ENCODE measurements around the gene BRAF. TPM values are rescaled to one million over a fixed set of nuclear protein-coding genes. Genes with fewer than 3 reads are reported as not detected.

The BRAF gene
- total RNA-seq, 4 donors from 2014 or later, result 43.5 to 56.5 (median 49.5) TPM

GRCh38 chr7:140691376-140692045, 233.2 kb downstream of the BRAF start:
- no peaks in the 10 kb centered on the region for H3K9me3 ChIP-seq
- peaks cover 0 to 6% (median 2%) of the 10 kb centered on the region in 4 donors for H3K4me1 ChIP-seq
- H3K4me3 ChIP-seq, result no peak overlapping the region
- no peak overlapping the region for H3K27ac ChIP-seq
- peaks cover 0 to 70% (median 0%) of the 10 kb centered on the region in 3 donors for H3K36me3 ChIP-seq
- no peaks in the 10 kb centered on the region for H3K27me3 ChIP-seq
- DNase-seq (ENCODE audit: low spot score in 2 of 2), result no peak
- TF ChIP-seq POLR2A (IDR thresholded peaks at IDR 0.05) (no peak), EP300 (IDR thresholded peaks at IDR 0.05) (no peak), CTCF (IDR thresholded peaks at IDR 0.05) (no peak)
- WGBS, 2 donors, result 87 to 91% methylated on average over 12 of the region's 12 CpGs

- DNase-seq (ENCODE audit: low spot score in 2 of 2), result no peak
- 89 to 92% methylated on average over 12 to 16 of the region's 16 CpGs for WGBS, 2 donors
- no peak for TF ChIP-seq POLR2A (IDR thresholded peaks at IDR 0.05)
- Histone ChIP-seq H3K9me3 (no peaks in the 10 kb centered on the region), H3K27ac (no peak overlapping the region), H3K4me1 (no peaks in the 10 kb centered on the region), H3K36me3 (peaks cover 0 to 89% (median 0%) of the 10 kb centered on the region in 3 donors), H3K27me3 (no peaks in the 10 kb centered on the region), H3K4me3 (no peak overlapping the region)
These were observed 235.3 kb downstream of the BRAF start for GRCh38 chr7:140689199-140690152.

GRCh38 chr7:140688341-140688740, 236.4 kb downstream of the BRAF start:
- Histone ChIP-seq H3K27me3 (no peaks in the 10 kb centered on the region), H3K4me1 (no peaks in the 10 kb centered on the region), H3K27ac (no peak overlapping the region), H3K9me3 (no peaks in the 10 kb centered on the region), H3K4me3 (no peak overlapping the region), H3K36me3 (peaks cover 0 to 95% (median 0%) of the 10 kb centered on the region in 3 donors)
- WGBS, 2 donors, result 89 to 93% methylated on average over 6 of the region's 6 CpGs
- DNase-seq (ENCODE audit: low spot score in 2 of 2), result no peak
- TF ChIP-seq EP300 (IDR thresholded peaks at IDR 0.05) (no peak), CTCF (IDR thresholded peaks at IDR 0.05) (no peak), POLR2A (IDR thresholded peaks at IDR 0.05) (no peak)

GRCh38 chr7:140686921-140687320, 237.8 kb downstream of the BRAF start:
- no peak for TF ChIP-seq CTCF (IDR thresholded peaks at IDR 0.05)
- TF ChIP-seq EP300 (IDR thresholded peaks at IDR 0.05), result no peak
- TF ChIP-seq POLR2A (IDR thresholded peaks at IDR 0.05), result no peak
- DNase-seq (ENCODE audit: low spot score in 2 of 2), result no peak
- H3K4me1 ChIP-seq, result no peaks in the 10 kb centered on the region
- WGBS, 2 donors, result 95 to 97% methylated on average over 11 of the region's 11 CpGs
- no peak overlapping the region for H3K4me3 ChIP-seq
- H3K27me3 ChIP-seq, result no peaks in the 10 kb centered on the region
- peaks cover 0 to 91% (median 0%) of the 10 kb centered on the region in 3 donors for H3K36me3 ChIP-seq
- no peak overlapping the region for H3K27ac ChIP-seq
- H3K9me3 ChIP-seq, result no peaks in the 10 kb centered on the region

- no peak for DNase-seq (ENCODE audit: low spot score in 2 of 2)
- Histone ChIP-seq H3K36me3 (peaks cover 0 to 91% (median 4%) of the 10 kb centered on the region in 3 donors), H3K4me1 (no peaks in the 10 kb centered on the region), H3K27ac (no peak overlapping the region), H3K9me3 (no peaks in the 10 kb centered on the region), H3K4me3 (no peak overlapping the region), H3K27me3 (no peaks in the 10 kb centered on the region)
- WGBS, 2 donors, result 78 to 79% methylated on average over 10 of the region's 10 CpGs
- no peak for TF ChIP-seq EP300 (IDR thresholded peaks at IDR 0.05)
- no peak for TF ChIP-seq CTCF (IDR thresholded peaks at IDR 0.05)
- no peak for TF ChIP-seq POLR2A (IDR thresholded peaks at IDR 0.05)
These were observed 239.2 kb downstream of the BRAF start for GRCh38 chr7:140685407-140686087.

Data from tibial nerve (tissue), 4 donors.